Measurements from ENCODE around the gene RASGEF1C. TPM values are rescaled to one million over a fixed set of nuclear protein-coding genes. Genes with fewer than 3 reads are reported as not detected.

The RASGEF1C gene
- total RNA-seq, 5 donors from 2014 or later (not counting 1 experiment from before 2014, with no cell fraction given), result not detected

DNA sequence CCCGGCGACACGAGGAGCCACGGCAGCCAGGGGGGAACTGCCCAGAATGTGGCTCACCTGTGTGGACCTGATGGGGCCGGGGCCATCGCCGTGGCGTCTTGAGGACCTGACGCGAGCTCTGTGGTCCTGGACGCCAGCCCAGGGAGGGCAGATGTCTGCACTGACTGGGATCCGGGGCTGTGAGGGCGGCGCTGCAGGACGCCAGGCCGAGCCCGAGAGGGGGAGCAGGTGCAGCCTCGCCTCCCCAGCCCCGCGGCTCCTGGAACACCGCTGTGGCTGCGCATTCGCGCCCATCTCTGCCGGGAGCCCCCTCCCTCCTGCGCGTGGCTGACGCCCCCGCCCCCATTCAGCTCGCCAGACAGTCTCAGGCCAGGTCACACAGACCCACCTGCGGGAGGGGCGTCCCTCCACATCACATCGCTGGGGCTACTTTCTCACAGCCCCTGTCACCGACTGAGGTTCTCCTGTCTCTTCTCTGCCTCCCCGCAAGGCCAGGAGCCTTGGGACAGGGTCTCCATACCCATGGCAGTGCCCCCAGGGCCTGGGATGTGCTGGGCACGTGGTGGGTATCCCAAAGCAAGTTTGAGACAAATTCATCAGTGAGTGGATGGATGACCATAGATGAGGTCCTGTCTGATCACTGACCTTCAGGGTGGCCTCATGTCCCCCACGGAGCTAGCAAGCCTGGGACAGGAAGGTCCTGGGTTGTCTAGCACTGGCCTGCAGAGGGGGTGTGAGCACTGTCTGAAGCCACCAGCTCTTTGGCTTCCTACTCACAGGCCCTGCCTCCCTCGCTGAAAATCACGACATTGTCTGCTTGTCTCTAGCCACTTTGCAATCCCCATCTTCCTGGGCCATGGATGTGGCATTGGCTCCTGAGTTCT lies 47.3 kb downstream of the RASGEF1C start:
- CTCF ChIA-PET, result no interaction called here
- no peak overlapping the region for H3K27ac ChIP-seq (ENCODE audit: low read length)
- no peak for DNase-seq
- no peak for ATAC-seq (replicated peaks in 1 of 4)
- peaks cover 9 to 12% (median 10%) of the 10 kb centered on the region in 3 donors for H3K9me3 Mint-ChIP-seq
- no peak overlapping the region for H3K27ac Mint-ChIP-seq
- H3K4me1 ChIP-seq (ENCODE audit: control insufficient read depth in 1 of 2, extremely low read depth in 1 of 2, insufficient read depth in 2 of 2, low read length in 2 of 2), result no peaks in the 10 kb centered on the region
- H3K4me1 Mint-ChIP-seq, result peaks cover 0 to 7% (median 0%) of the 10 kb centered on the region in 3 donors
- H3K36me3 Mint-ChIP-seq, result no peaks in the 10 kb centered on the region
- H3K4me3 ChIP-seq (ENCODE audit: control insufficient read depth in 1 of 2, extremely low read depth in 1 of 2, low read length in 1 of 2), result no peak overlapping the region
- no peak overlapping the region for H3K4me3 Mint-ChIP-seq
- WGBS (ENCODE audit: insufficient coverage), result 74% methylated on average over 39 of the region's 39 CpGs
- POLR2A ChIA-PET, result no interaction called here
- no peaks in the 10 kb centered on the region for H3K36me3 ChIP-seq (ENCODE audit: control insufficient read depth in 2 of 2, extremely low read depth in 1 of 2, insufficient read depth in 1 of 2, low read length in 1 of 2)
- H3K9me3 ChIP-seq, result no peaks in the 10 kb centered on the region
- peaks cover 0 to 21% of the 10 kb centered on the region in 2 experiments for H3K27me3 ChIP-seq (replicated peaks in 1 of 2; ENCODE audit: control insufficient read depth in 2 of 2, extremely low read depth in 1 of 2, insufficient read depth in 2 of 2, low read length in 1 of 2)
- peaks cover 16 to 49% of the 10 kb centered on the region in 2 donors for H3K27me3 Mint-ChIP-seq

DNA sequence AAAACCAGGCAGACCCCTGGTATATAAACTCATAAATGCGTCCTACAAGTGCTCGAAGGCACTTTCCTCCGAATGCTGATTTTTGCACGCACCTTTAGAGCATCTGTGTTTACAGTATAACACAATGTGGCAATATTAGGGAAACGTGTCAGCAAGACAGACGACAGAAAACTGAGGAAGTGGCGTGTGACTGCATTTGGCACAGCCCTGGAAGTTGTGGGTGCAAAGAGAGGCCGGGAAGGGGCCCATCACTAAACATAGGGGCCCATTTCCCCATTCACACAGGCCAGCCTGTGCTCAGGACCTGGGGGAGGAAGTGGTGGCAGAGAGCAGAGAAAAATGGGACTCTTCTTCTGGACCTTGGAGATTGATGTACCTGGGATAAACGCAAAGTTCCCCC lies 48.2 kb downstream of the RASGEF1C start:
- DNase-seq, result peak in 1 of 35 experiments; percentile 13
- peak overlapping the region in 1 of 3 donors; percentile 32 for H3K4me3 Mint-ChIP-seq
- WGBS (ENCODE audit: insufficient coverage), result 57% methylated on average over 4 of the region's 9 CpGs
- Histone ChIP-seq H3K4me3 (ENCODE audit: control insufficient read depth in 1 of 2, extremely low read depth in 1 of 2, low read length in 1 of 2) (no peak overlapping the region), H3K4me1 (ENCODE audit: control insufficient read depth in 1 of 2, extremely low read depth in 1 of 2, insufficient read depth in 2 of 2, low read length in 2 of 2) (no peaks in the 10 kb centered on the region), H3K36me3 (ENCODE audit: control insufficient read depth in 2 of 2, extremely low read depth in 1 of 2, insufficient read depth in 1 of 2, low read length in 1 of 2) (no peaks in the 10 kb centered on the region), H3K27ac (ENCODE audit: low read length) (no peak overlapping the region), H3K9me3 (no peaks in the 10 kb centered on the region), H3K27me3 (replicated peaks in 1 of 2; ENCODE audit: control insufficient read depth in 2 of 2, extremely low read depth in 1 of 2, insufficient read depth in 2 of 2, low read length in 1 of 2) (peaks cover 0 to 21% of the 10 kb centered on the region in 2 experiments)
- H3K36me3 Mint-ChIP-seq, result no peaks in the 10 kb centered on the region
- peaks cover 15 to 50% of the 10 kb centered on the region in 2 donors for H3K27me3 Mint-ChIP-seq
- peaks cover 9 to 12% (median 10%) of the 10 kb centered on the region in 3 donors for H3K9me3 Mint-ChIP-seq
- POLR2A ChIA-PET, result no interaction called here
- peaks cover 0 to 7% (median 0%) of the 10 kb centered on the region in 3 donors for H3K4me1 Mint-ChIP-seq
- no peak overlapping the region for H3K27ac Mint-ChIP-seq
- CTCF ChIA-PET, result no interaction called here
- no peak for ATAC-seq (replicated peaks in 1 of 4)

DNA sequence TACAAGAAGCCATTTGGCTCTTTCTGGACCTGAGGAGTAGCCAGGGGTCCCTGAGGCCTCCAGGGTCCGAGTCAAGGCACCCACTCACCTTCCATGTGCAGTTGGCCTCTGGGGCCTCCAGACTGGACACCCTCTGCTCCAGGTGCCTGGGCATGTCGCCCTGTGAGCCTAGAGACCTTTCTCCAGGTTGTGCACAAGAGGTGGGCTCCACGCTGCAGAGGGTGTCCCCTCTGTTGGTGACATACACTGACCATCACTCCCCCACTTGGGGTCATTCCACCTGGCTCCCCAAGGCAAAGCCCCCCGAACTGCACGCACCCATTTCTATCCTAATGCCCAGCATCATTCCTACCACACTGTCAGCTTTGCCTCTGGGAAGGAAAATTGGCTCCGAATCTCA lies 48.8 kb downstream of the RASGEF1C start:
- H3K27me3 Mint-ChIP-seq, result peaks cover 18 to 52% of the 10 kb centered on the region in 2 donors
- ATAC-seq (replicated peaks in 1 of 4), result no peak

DNA sequence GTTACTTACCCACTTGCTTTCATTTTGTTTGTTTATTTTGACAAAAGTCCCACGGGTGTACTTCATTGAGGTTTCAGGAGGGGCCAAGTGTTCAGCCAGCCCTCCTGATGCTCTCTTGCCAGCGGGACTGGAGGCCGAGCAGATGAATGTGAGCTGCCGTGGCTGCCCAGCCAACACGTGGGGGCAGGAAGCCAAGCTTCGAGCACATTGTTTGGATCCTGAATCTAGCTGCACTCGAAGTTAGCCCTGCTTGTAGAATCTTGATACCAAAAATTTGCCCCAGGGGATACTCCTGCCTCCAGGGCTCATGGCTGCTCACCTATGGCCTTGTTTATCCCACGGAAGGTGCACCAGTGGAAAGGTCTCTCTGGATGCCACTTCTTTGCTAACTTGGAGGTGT lies 49.3 kb downstream of the RASGEF1C start:
- H3K27me3 Mint-ChIP-seq, result peaks cover 18 to 49% of the 10 kb centered on the region in 2 donors
- H3K36me3 ChIP-seq (ENCODE audit: control insufficient read depth in 2 of 2, extremely low read depth in 1 of 2, insufficient read depth in 1 of 2, low read length in 1 of 2), result no peaks in the 10 kb centered on the region
- no peak overlapping the region for H3K27ac Mint-ChIP-seq
- no peaks in the 10 kb centered on the region for H3K9me3 ChIP-seq
- WGBS (ENCODE audit: insufficient coverage), result 75% methylated on average over 8 of the region's 8 CpGs
- peaks cover 6 to 10% (median 8%) of the 10 kb centered on the region in 3 donors for H3K9me3 Mint-ChIP-seq
- H3K4me1 ChIP-seq (ENCODE audit: control insufficient read depth in 1 of 2, extremely low read depth in 1 of 2, insufficient read depth in 2 of 2, low read length in 2 of 2), result no peaks in the 10 kb centered on the region
- no peak overlapping the region for H3K4me3 Mint-ChIP-seq
- ChIA-PET CTCF (no interaction called here), POLR2A (no interaction called here)
- peaks cover 0 to 26% of the 10 kb centered on the region in 2 experiments for H3K27me3 ChIP-seq (replicated peaks in 1 of 2; ENCODE audit: control insufficient read depth in 2 of 2, extremely low read depth in 1 of 2, insufficient read depth in 2 of 2, low read length in 1 of 2)
- H3K4me1 Mint-ChIP-seq, result peaks cover 0 to 7% (median 0%) of the 10 kb centered on the region in 3 donors
- H3K27ac ChIP-seq (ENCODE audit: low read length), result no peak overlapping the region
- no peak overlapping the region for H3K4me3 ChIP-seq (ENCODE audit: control insufficient read depth in 1 of 2, extremely low read depth in 1 of 2, low read length in 1 of 2)
- DNase-seq (no peak), ATAC-seq (replicated peaks in 1 of 4) (no peak)
- no peaks in the 10 kb centered on the region for H3K36me3 Mint-ChIP-seq

More for the DNA sequence above, 48.8 kb downstream of the RASGEF1C start:
- Mint-ChIP-seq H3K4me3 (no peak overlapping the region), H3K4me1 (peaks cover 0 to 7% (median 0%) of the 10 kb centered on the region in 3 donors), H3K36me3 (no peaks in the 10 kb centered on the region), H3K9me3 (peaks cover 9 to 12% (median 10%) of the 10 kb centered on the region in 3 donors), H3K27ac (no peak overlapping the region)
- Histone ChIP-seq H3K27me3 (replicated peaks in 1 of 2; ENCODE audit: control insufficient read depth in 2 of 2, extremely low read depth in 1 of 2, insufficient read depth in 2 of 2, low read length in 1 of 2) (peaks cover 0 to 23% of the 10 kb centered on the region in 2 experiments), H3K36me3 (ENCODE audit: control insufficient read depth in 2 of 2, extremely low read depth in 1 of 2, insufficient read depth in 1 of 2, low read length in 1 of 2) (no peaks in the 10 kb centered on the region), H3K9me3 (no peaks in the 10 kb centered on the region), H3K4me1 (ENCODE audit: control insufficient read depth in 1 of 2, extremely low read depth in 1 of 2, insufficient read depth in 2 of 2, low read length in 2 of 2) (no peaks in the 10 kb centered on the region), H3K4me3 (ENCODE audit: control insufficient read depth in 1 of 2, extremely low read depth in 1 of 2, low read length in 1 of 2) (no peak overlapping the region), H3K27ac (ENCODE audit: low read length) (no peak overlapping the region)
- DNase-seq, result no peak
- POLR2A ChIA-PET, result no interaction called here
- 65% methylated on average over 3 of the region's 6 CpGs for WGBS (ENCODE audit: insufficient coverage)
- CTCF ChIA-PET, result no interaction called here

DNA sequence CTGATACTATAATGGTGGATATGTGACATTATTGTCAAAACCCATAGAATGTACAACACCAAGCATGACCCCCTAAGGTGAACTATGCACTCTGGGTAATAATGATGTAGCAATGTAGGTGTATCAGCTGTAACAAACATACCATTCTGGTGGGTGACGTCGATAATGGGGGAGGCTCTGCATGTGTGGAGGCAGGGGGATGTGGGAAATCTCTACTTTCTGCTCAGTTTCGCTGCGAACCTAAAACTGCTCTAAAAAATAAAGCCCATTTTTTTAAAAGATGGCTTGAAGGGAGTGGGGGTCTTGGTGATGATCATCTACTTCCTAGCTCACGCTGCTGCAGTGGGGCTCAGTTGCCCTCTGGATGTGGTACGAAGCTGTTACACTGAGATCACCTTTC lies 51.1 kb downstream of the RASGEF1C start:
- ATAC-seq (replicated peaks in 1 of 4) (no peak), DNase-seq (no peak)
- H3K36me3 ChIP-seq (ENCODE audit: control insufficient read depth in 2 of 2, extremely low read depth in 1 of 2, insufficient read depth in 1 of 2, low read length in 1 of 2), result no peaks in the 10 kb centered on the region
- Mint-ChIP-seq H3K27me3 (peaks cover 17 to 46% of the 10 kb centered on the region in 2 donors), H3K4me3 (no peak overlapping the region), H3K36me3 (no peaks in the 10 kb centered on the region), H3K9me3 (peaks cover 0 to 4% (median 4%) of the 10 kb centered on the region in 3 donors), H3K4me1 (peaks cover 0 to 7% (median 0%) of the 10 kb centered on the region in 3 donors), H3K27ac (no peak overlapping the region)
- no peak overlapping the region for H3K4me3 ChIP-seq (ENCODE audit: control insufficient read depth in 1 of 2, extremely low read depth in 1 of 2, low read length in 1 of 2)
- H3K27ac ChIP-seq (ENCODE audit: low read length), result no peak overlapping the region
- CTCF ChIA-PET, result no interaction called here
- H3K9me3 ChIP-seq, result no peaks in the 10 kb centered on the region
- H3K4me1 ChIP-seq (ENCODE audit: control insufficient read depth in 1 of 2, extremely low read depth in 1 of 2, insufficient read depth in 2 of 2, low read length in 2 of 2), result no peaks in the 10 kb centered on the region
- POLR2A ChIA-PET, result no interaction called here
- peaks cover 0 to 26% of the 10 kb centered on the region in 2 experiments for H3K27me3 ChIP-seq (replicated peaks in 1 of 2; ENCODE audit: control insufficient read depth in 2 of 2, extremely low read depth in 1 of 2, insufficient read depth in 2 of 2, low read length in 1 of 2)
- no CpG with 5 or more reads among the region's 6 CpGs for WGBS (ENCODE audit: insufficient coverage)

DNA sequence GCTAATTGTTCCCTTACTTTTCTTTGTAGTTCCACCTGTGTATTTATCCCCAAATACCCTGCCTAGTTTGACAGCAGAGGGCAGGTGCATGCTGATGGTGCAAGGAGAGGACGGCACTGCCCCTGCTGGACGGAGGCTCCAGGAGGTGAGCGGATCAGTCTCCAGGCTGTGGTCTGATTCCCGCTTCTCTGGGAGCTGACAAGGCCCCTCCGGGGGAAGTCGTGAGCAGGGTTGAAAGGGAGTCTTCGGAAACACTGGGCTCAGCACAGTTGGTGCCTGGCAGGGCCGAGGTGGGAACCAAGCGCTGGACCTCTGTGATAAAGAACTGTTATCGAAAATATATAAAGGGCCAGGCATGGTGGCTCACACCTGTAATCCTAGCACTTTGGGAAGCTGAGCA lies 52.9 kb downstream of the RASGEF1C start:
- ChIA-PET CTCF (no interaction called here), POLR2A (no interaction called here)
- Mint-ChIP-seq H3K9me3 (peaks cover 0 to 4% (median 4%) of the 10 kb centered on the region in 3 donors), H3K36me3 (no peaks in the 10 kb centered on the region), H3K4me1 (peaks cover 0 to 7% (median 0%) of the 10 kb centered on the region in 3 donors), H3K4me3 (no peak overlapping the region), H3K27ac (no peak overlapping the region), H3K27me3 (peaks cover 14 to 39% of the 10 kb centered on the region in 2 donors)
- no peak overlapping the region for H3K27ac ChIP-seq (ENCODE audit: low read length)
- WGBS (ENCODE audit: insufficient coverage), result 81% methylated on average over 10 of the region's 10 CpGs
- ATAC-seq (replicated peaks in 1 of 4), result no peak
- H3K4me3 ChIP-seq (ENCODE audit: control insufficient read depth in 1 of 2, extremely low read depth in 1 of 2, low read length in 1 of 2), result no peak overlapping the region
- no peaks in the 10 kb centered on the region for H3K9me3 ChIP-seq
- H3K27me3 ChIP-seq (replicated peaks in 1 of 2; ENCODE audit: control insufficient read depth in 2 of 2, extremely low read depth in 1 of 2, insufficient read depth in 2 of 2, low read length in 1 of 2), result peaks cover 0 to 19% of the 10 kb centered on the region in 2 experiments
- H3K4me1 ChIP-seq (ENCODE audit: control insufficient read depth in 1 of 2, extremely low read depth in 1 of 2, insufficient read depth in 2 of 2, low read length in 2 of 2), result no peaks in the 10 kb centered on the region
- DNase-seq, result peak in 1 of 35 experiments; percentile 1
- H3K36me3 ChIP-seq (ENCODE audit: control insufficient read depth in 2 of 2, extremely low read depth in 1 of 2, insufficient read depth in 1 of 2, low read length in 1 of 2), result no peaks in the 10 kb centered on the region
